Neural cell (in vitro differentiated cells): ENCODE results near the gene PLK3. TPM values are rescaled to one million over a fixed set of nuclear protein-coding genes. Genes with fewer than 3 reads are reported as not detected.

Source experiments
- H2AFZ ChIP-seq: fragments of 200-600, 300-800 bp; sonication (generic), shearing (Covaris generic); 2 replicates; pipeline ENCODE4 v1.6.0; 2014; ENCODE audit warnings: low read depth, mild to moderate bottlenecking, antibody characterized with exemption, low read length, moderate library complexity
- H3F3A ChIP-seq: fragments of 200-600 bp; shearing (Covaris generic); 2 replicates; pipeline ENCODE4 v1.6.1; 2016; ENCODE audit warnings: mild to moderate bottlenecking, moderate library complexity, mixed read lengths, antibody characterized with exemption, low read length; ENCODE audit not compliant: insufficient read depth, poor library complexity, severe bottlenecking
- H3K27ac ChIP-seq: fragments of 200-600, 300-800 bp; sonication (generic), shearing (Covaris generic); 2 replicates; pipeline ENCODE4 v1.5.1; 2014; ENCODE audit warnings: mild to moderate bottlenecking, low read length, moderate library complexity
- H3K27me3 ChIP-seq: fragments of 300-800, 200-600 bp; sonication (generic), shearing (Covaris generic); 2 replicates; pipeline ENCODE4 v1.6.0; 2014; ENCODE audit warnings: mild to moderate bottlenecking, low read depth, low read length, moderate library complexity; ENCODE audit not compliant: insufficient read depth
- H3K36me3 ChIP-seq: fragments of 300-800, 200-600 bp; sonication (generic), shearing (Covaris generic); 2 replicates; pipeline ENCODE4 v1.5.1; 2014; ENCODE audit warnings: mild to moderate bottlenecking, antibody characterized with exemption, low read length, moderate library complexity; ENCODE audit not compliant: insufficient read depth
- H3K4me2 ChIP-seq: fragments of 300-800, 200-600 bp; sonication (generic), shearing (Covaris generic); 2 replicates; pipeline ENCODE4 v1.6.0; 2014; ENCODE audit warnings: mild to moderate bottlenecking, low read length
- H3K4me3 ChIP-seq: fragments of 300-800, 200-600 bp; sonication (generic), shearing (Covaris generic); 2 replicates; pipeline ENCODE4 v1.5.1; 2014; ENCODE audit warnings: mild to moderate bottlenecking, low read length, moderate library complexity
- H3K79me2 ChIP-seq: fragments of 200-600 bp; shearing (Covaris generic); replicated peaks from 2 replicates; pipeline ENCODE4 v1.6.0; 2014; ENCODE audit warnings: mild to moderate bottlenecking, low read length, moderate library complexity; ENCODE audit not compliant: insufficient read depth
- H3K9ac ChIP-seq: fragments of 300-800, 200-600 bp; sonication (generic), shearing (Covaris generic); 2 replicates; pipeline ENCODE4 v1.6.1; 2016; ENCODE audit warnings: mild to moderate bottlenecking, low read length, mixed read lengths
- H3K9me2 ChIP-seq: fragments of 200-600 bp; shearing (Covaris generic); 2 replicates; pipeline ENCODE4 v1.6.1; 2016; ENCODE audit warnings: mild to moderate bottlenecking, low read length, mixed read lengths; ENCODE audit not compliant: insufficient read depth
- H3K9me3 ChIP-seq: fragments of 200-600, 300-800 bp; sonication (generic), shearing (Covaris generic); 2 replicates; pipeline ENCODE4 v1.6.1; 2016; ENCODE audit warnings: mild to moderate bottlenecking, mixed run types, low read length, moderate library complexity, mixed read lengths
- H4K20me1 ChIP-seq: fragments of 200-600 bp; shearing (Covaris generic); 2 replicates; pipeline ENCODE4 v1.6.1; 2016; ENCODE audit warnings: mild to moderate bottlenecking, mixed run types; ENCODE audit not compliant: insufficient read depth
- CTCF ChIP-seq: fragments of 450-650 bp; IDR thresholded peaks from 2 replicates; pipeline ENCODE4 v1.5.1; 2014; ENCODE audit warnings: antibody characterized with exemption, mild to moderate bottlenecking, moderate library complexity; ENCODE audit not compliant: poor library complexity, severe bottlenecking
- EP300 ChIP-seq: fragments of 450-650 bp; conservative IDR thresholded peaks from 2 replicates; pipeline ENCODE4 v1.6.1; 2014; ENCODE audit warnings: antibody characterized with exemption, mild to moderate bottlenecking, moderate library complexity; ENCODE audit not compliant: poor library complexity, severe bottlenecking
- EZH2 ChIP-seq: fragments of 200-600, 300-800 bp; shearing (Covaris generic), sonication (generic); IDR thresholded peaks from 2 replicates; pipeline ENCODE4 v1.6.1; 2014; ENCODE audit warnings: antibody characterized with exemption, low read length, borderline replicate concordance, mild to moderate bottlenecking; ENCODE audit not compliant: insufficient read depth, poor library complexity, severe bottlenecking
- MXI1 ChIP-seq: fragments of 450-650 bp; conservative IDR thresholded peaks from 2 replicates; pipeline ENCODE4 v1.6.1; 2014; ENCODE audit warnings: antibody characterized with exemption, mild to moderate bottlenecking; ENCODE audit not compliant: poor library complexity, severe bottlenecking
- POLR2AphosphoS5 ChIP-seq: IDR thresholded peaks from 2 replicates; pipeline ENCODE4 v1.6.1; 2012
- RAD21 ChIP-seq: fragments of 450-650 bp; conservative IDR thresholded peaks from 2 replicates; pipeline ENCODE4 v1.6.1; 2014; ENCODE audit warnings: antibody characterized with exemption, mild to moderate bottlenecking, moderate library complexity
- REST ChIP-seq: IDR thresholded peaks from 2 replicates; pipeline ENCODE4 v1.6.1; 2012; ENCODE audit warnings: borderline replicate concordance
- SMC3 ChIP-seq: fragments of 450-650 bp; conservative IDR thresholded peaks from 2 replicates; pipeline ENCODE4 v1.6.1; 2014; ENCODE audit warnings: antibody characterized with exemption, mild to moderate bottlenecking, moderate library complexity; ENCODE audit not compliant: poor library complexity
- TAF1 ChIP-seq: IDR thresholded peaks from 2 replicates; pipeline ENCODE4 v1.6.1; 2012; ENCODE audit warnings: low read depth
- polyA plus RNA-seq: library from polyadenylated mRNA; depleted of rRNA; stranded (reverse); fragments of >200 nt; gene quantifications from 2 replicates; pipeline ENCODE4 v1.2.3, GENCODE V29; 2014

Gene PLK3
- polyA plus RNA-seq, 1 donor from 2014 or later, result 8.3 TPM

DNA sequence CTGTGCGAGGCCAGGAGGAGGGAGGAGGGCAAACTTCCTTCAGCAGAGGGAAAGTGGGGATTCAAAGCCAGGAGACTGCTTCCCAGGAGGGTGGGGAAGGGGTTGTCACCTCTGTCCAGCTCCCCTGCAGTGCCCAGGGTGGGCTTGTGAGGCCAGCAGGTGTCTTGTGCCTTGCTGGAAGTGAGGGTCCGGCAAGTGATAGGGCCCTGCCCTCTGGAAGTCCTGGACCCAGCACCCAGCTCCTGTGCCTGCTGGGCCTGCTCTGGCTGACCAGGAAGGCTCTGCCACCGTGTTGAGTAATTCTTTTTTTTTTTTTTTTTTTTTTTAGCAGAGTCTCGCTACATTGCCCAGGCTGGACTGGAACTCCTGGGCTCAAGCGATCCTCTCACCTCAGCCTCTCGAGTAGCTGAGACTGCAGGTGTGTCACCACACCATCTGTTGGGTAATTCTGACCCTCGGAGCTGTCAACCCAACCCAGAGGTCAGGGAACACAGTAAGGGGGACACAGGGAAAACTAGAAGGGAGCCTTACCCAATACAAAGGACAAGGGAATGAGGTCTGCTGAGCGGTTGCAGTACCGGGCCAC is 13.2 kb upstream of the PLK3 start:
- H2AFZ ChIP-seq, result no peak overlapping the region
- no peak overlapping the region for H3K4me3 ChIP-seq
- no peak overlapping the region for H3K4me2 ChIP-seq
- no peaks in the 10 kb centered on the region for H3K9me2 ChIP-seq
- no peak overlapping the region for H3K27ac ChIP-seq
- no peaks in the 10 kb centered on the region for H3K36me3 ChIP-seq
- no peaks in the 10 kb centered on the region for H3K79me2 ChIP-seq
- peaks cover 24% of the 10 kb centered on the region for H3K27me3 ChIP-seq
- H4K20me1 ChIP-seq, result no peaks in the 10 kb centered on the region
- no peaks in the 10 kb centered on the region for H3F3A ChIP-seq
- H3K9me3 ChIP-seq, result no peaks in the 10 kb centered on the region
- no peak for TF ChIP-seq EZH2
- TF ChIP-seq REST, result no peak
- no peak for TF ChIP-seq SMC3
- no peak for TF ChIP-seq POLR2AphosphoS5
- TF ChIP-seq CTCF, result no peak
- no peak for TF ChIP-seq EP300
- no peak for TF ChIP-seq TAF1
- no peak for TF ChIP-seq RAD21
- TF ChIP-seq MXI1, result no peak
- H3K9ac ChIP-seq, result no peak overlapping the region

DNA sequence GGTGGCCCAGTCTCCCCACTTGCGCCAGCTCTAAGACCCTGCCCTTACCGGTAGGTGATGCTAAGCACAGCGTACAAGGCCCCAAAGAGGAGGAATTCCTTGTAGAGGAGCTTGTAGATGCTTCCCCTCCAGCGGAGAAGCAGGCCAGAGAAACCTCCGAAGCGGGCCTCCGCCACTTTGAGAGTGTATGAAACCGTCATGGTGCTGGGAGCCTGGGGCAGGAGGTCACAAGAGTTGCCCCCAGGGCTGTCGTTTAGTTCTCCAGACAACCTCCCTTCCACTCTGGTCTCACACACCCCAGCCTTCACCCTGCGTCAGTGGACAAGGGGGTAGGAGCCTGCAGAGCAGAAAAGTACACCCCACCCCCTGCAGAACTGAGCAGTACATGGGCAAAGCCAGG is 12.7 kb upstream of the PLK3 start:
- Histone ChIP-seq H3K36me3 (no peaks in the 10 kb centered on the region), H3K4me3 (no peak overlapping the region), H4K20me1 (no peaks in the 10 kb centered on the region), H3K27ac (no peak overlapping the region), H2AFZ (no peak overlapping the region), H3K79me2 (no peaks in the 10 kb centered on the region), H3K9me2 (no peaks in the 10 kb centered on the region), H3K4me2 (no peak overlapping the region), H3K9ac (no peak overlapping the region), H3K27me3 (peaks cover 24% of the 10 kb centered on the region), H3F3A (no peaks in the 10 kb centered on the region), H3K9me3 (no peaks in the 10 kb centered on the region)
- no peak for TF ChIP-seq EP300
- TF ChIP-seq RAD21, result no peak
- TF ChIP-seq TAF1, result no peak
- TF ChIP-seq POLR2AphosphoS5, result no peak
- no peak for TF ChIP-seq CTCF
- no peak for TF ChIP-seq EZH2
- no peak for TF ChIP-seq MXI1
- TF ChIP-seq REST, result no peak
- TF ChIP-seq SMC3, result no peak
